GM12878 (cell line): ENCODE results near the gene F2RL3. TPM values are rescaled to one million over a fixed set of nuclear protein-coding genes. Genes with fewer than 3 reads are reported as not detected.
A peak's percentile ranks its signal among the peaks of the same experiment; 100 is the strongest.

Experiments used
- ATAC-seq: fragments of 200-7000 bp; cut with Tn5 transposase; 3 replicates; pipeline ENCODE4 v1.9.1; 2020; ENCODE audit warnings: mild to moderate bottlenecking, moderate library complexity
- BruUV-seq: library from RNA; stranded (reverse); fragments of 400-500 nt; replicated peaks from 2 replicates; lab custom pipeline; 2021; lab: Mats Ljungman, UMichigan
- CTCF ChIA-PET: fragments of 300-600 bp; sonication (Branson Sonifier 250); formaldehyde crosslinking; extraction: SDS; loops from one replicate; lab custom pipeline; 2021; ENCODE audit warnings: inconsistent platforms; lab: Yijun Ruan, JAX
- POLR2A ChIA-PET: fragments of 350-600 bp; formaldehyde crosslinking; extraction: SDS; loops from one replicate; lab custom pipeline; 2021; ENCODE audit warnings: inconsistent platforms; lab: Charles Lee
- RAD21 ChIA-PET: fragments of 300-600 bp; sonication (Branson Sonifier 250); formaldehyde crosslinking; loops from one replicate; lab custom pipeline; 2023; ENCODE audit warnings: antibody characterized with exemption; ENCODE audit not compliant: unreplicated experiment; lab: Charles Lee
- SMC1A ChIA-PET: fragments of 300-600 bp; sonication (Branson Sonifier 250); formaldehyde crosslinking; loops from one replicate; lab custom pipeline; 2023; ENCODE audit not compliant: unreplicated experiment, uncharacterized antibody; lab: Charles Lee
- DNase-seq: peaks from one replicate; pipeline ENCODE4 v3.0.0-alpha.2; 2011; ENCODE audit warnings: low read depth, low spot score
- FAIRE-seq: peaks from 3 replicates; lab custom pipeline; 2011; peaks lifted over from hg19 to GRCh38; lab: Jason Lieb, UNC
- H2AFZ ChIP-seq: 2 replicates; pipeline ENCODE4 v1.6.0; 2011; ENCODE audit warnings: low read depth, low read length, control low read depth; ENCODE audit not compliant: control insufficient read depth
- H3K27ac ChIP-seq: 2 replicates; pipeline ENCODE4 v1.5.1; 2011; ENCODE audit warnings: control low read depth; ENCODE audit not compliant: control insufficient read depth, insufficient read depth
- H3K27me3 ChIP-seq, 2 experiments: replicated peaks in 1 of 2; 2 replicates each; pipeline versions ENCODE4 v1.6.0 to v1.6.1; 2011; ENCODE audit warnings: low read length in 1 of 2; ENCODE audit not compliant: control insufficient read depth in 2 of 2, insufficient read depth in 2 of 2
- H3K36me3 ChIP-seq, 2 experiments: 2 replicates each; pipeline ENCODE4 v1.5.1; 2011; ENCODE audit warnings: low read length in 1 of 2; ENCODE audit not compliant: control insufficient read depth in 2 of 2, insufficient read depth in 2 of 2
- H3K4me1 ChIP-seq: 2 replicates; pipeline ENCODE4 v1.6.1; 2011; ENCODE audit warnings: mild to moderate bottlenecking, low read length, moderate library complexity, mixed read lengths; ENCODE audit not compliant: control insufficient read depth, insufficient read depth
- H3K4me2 ChIP-seq: 2 replicates; pipeline ENCODE4 v1.6.0; 2011; ENCODE audit warnings: control low read depth; ENCODE audit not compliant: control insufficient read depth, insufficient read depth
- H3K4me3 ChIP-seq: fragments of 200-600 bp; sonication (generic); 2 replicates; pipeline ENCODE4 v1.5.1; 2016
- H3K79me2 ChIP-seq: 2 replicates; pipeline ENCODE4 v1.6.0; 2011; ENCODE audit warnings: low read length; ENCODE audit not compliant: control insufficient read depth, insufficient read depth
- H3K9ac ChIP-seq: 2 replicates; pipeline ENCODE4 v1.8.0; 2011; ENCODE audit warnings: low read length, control low read depth, mixed read lengths; ENCODE audit not compliant: control insufficient read depth, insufficient read depth
- H3K9me3 ChIP-seq: replicated peaks from 3 replicates; pipeline ENCODE4 v1.5.1; 2011; ENCODE audit warnings: mild to moderate bottlenecking, low read length; ENCODE audit not compliant: control insufficient read depth, insufficient read depth
- H4K20me1 ChIP-seq: 2 replicates; pipeline ENCODE4 v1.6.0; 2011; ENCODE audit not compliant: control insufficient read depth, insufficient read depth
- ESRRA ChIP-seq: IDR thresholded peaks from 2 replicates; pipeline ENCODE4 v1.6.1; 2012; ENCODE audit warnings: mild to moderate bottlenecking, low read length, improper control_type of control experiment
- GATAD2B ChIP-seq: fragments of 450-650 bp; conservative IDR thresholded peaks from 2 replicates; pipeline ENCODE4 v1.6.1; 2017; ENCODE audit warnings: low read depth, mild to moderate bottlenecking, moderate library complexity
- MXI1 ChIP-seq: fragments of 150-350 bp; IDR thresholded peaks from 2 replicates; pipeline ENCODE4 v1.6.1; 2011; ENCODE audit warnings: low read depth, mild to moderate bottlenecking, inconsistent platforms, low read length, improper control_type of control experiment
- RAD21 ChIP-seq: IDR thresholded peaks from 2 replicates; pipeline ENCODE4 v1.6.1; 2011; ENCODE audit warnings: mild to moderate bottlenecking, low read depth, low read length, moderate library complexity; ENCODE audit not compliant: insufficient read depth
- RAD51 ChIP-seq: fragments of 450-650 bp; IDR thresholded peaks from 2 replicates; pipeline ENCODE4 v1.6.1; 2016; ENCODE audit warnings: moderate library complexity, mild to moderate bottlenecking, inconsistent platforms
- ZBED1 ChIP-seq: IDR thresholded peaks from 2 replicates; pipeline ENCODE4 v1.6.1; 2016; ENCODE audit warnings: borderline replicate concordance
- WGBS: methylation state at CpG from one replicate; pipeline ENCODE4 v1.1.6; 2016; ENCODE audit warnings: low lambda C conversion rate; ENCODE audit not compliant: insufficient replicate concordance, insufficient coverage; ENCODE audit errors: missing lambda C conversion rate; 5-methylcytosine and 5-hydroxymethylcytosine counted together
- in situ Hi-C: fragments of 300-500 bp; cut with MboI; formaldehyde crosslinking; loops from 9 replicates; pipeline ENCODE4 v1.14.3; 2018; ENCODE audit warnings: mixed read lengths
- intact Hi-C: fragments of 100-400 bp; cut with micrococcal nuclease; formaldehyde crosslinking; loops from one replicate; pipeline ENCODE4 v1.14.2; 2022; ENCODE audit not compliant: unreplicated experiment
- polyA plus RNA-seq, 11 experiments: library from polyadenylated mRNA; depleted of rRNA in 4 of 11; unstranded in 6 of 11; stranded (reverse) in 5 of 11; fragments of >200 nt; fragmentation: Nextera tagmentation in 4 of 11; fragmentation: Illumina TruSeq in 1 of 11; extraction: Ambion mirVana in 4 of 11; extraction: Trizol in 1 of 11; gene quantifications; 1 replicate in 1 of 11; 2 replicates in 10 of 11; pipeline versions ENCODE4 v1.2.1 to v1.2.3, GENCODE V29; 2011 to 2016; ENCODE audit warnings: inconsistent platforms in 2 of 11, missing spikeins in 2 of 11, low read depth in 1 of 11
- total RNA-seq, 4 experiments: library from RNA; depleted of rRNA in 3 of 4; stranded (reverse); fragments of >200 nt in 3 of 4; fragmentation: Illumina TruSeq in 1 of 4; extraction: Trizol in 1 of 4; gene quantifications; 2 replicates each; pipeline versions ENCODE4 v1.2.1 to v1.2.3, GENCODE V29; 2013 to 2021
- TF ChIP-seq, protein P1 (sequence below): fragments of 450-650 bp; conservative IDR thresholded peaks from 2 replicates; pipeline ENCODE4 v1.6.1; 2017; ENCODE audit warnings: mild to moderate bottlenecking, moderate library complexity
- TF ChIP-seq, protein P2 (sequence below): fragments of 150-350 bp; IDR thresholded peaks from 2 replicates; pipeline ENCODE4 v1.6.1; 2016; ENCODE audit warnings: low read depth, low read length
- TF ChIP-seq, protein P3 (sequence below): fragments of 450-650 bp; formaldehyde crosslinking; IDR thresholded peaks from 2 replicates; pipeline ENCODE4 v1.4.0; 2022; ENCODE audit warnings: mild to moderate bottlenecking, moderate library complexity

Gene F2RL3
- total and polyA plus RNA-seq, 10 of the 15 experiments (the other 5 are each of a cell fraction or from before 2014, with no cell fraction given): 0.01 to 1.2 (median 0.29) TPM

DNA sequence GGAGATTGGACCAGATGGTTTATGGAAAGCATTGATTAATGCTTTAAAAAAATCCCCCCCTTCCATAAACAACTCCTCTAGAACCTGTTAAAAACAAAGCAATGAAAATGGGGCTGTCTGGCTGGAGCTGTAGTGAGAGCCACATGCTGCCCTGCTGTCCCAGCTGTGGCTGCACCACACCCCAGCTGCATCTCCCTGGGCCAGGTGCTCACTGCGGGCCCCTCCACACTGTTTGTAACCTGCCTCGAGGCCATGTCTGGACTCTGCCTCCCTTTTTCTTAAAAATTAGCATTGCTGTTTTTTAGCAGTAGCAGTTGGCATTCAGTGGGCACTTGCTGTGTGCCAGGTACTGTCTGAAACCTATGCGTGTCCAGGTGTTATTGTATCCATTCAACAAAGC is 15.2 kb upstream of the F2RL3 start:
- ChIA-PET SMC1A (no interaction called here), CTCF (no interaction called here), POLR2A (no interaction called here), RAD21 (no interaction called here)
- no peak overlapping the region for H3K4me3 ChIP-seq
- no peaks in the 10 kb centered on the region for H4K20me1 ChIP-seq
- no peak overlapping the region for H2AFZ ChIP-seq
- DNase-seq: no peak
- TF ChIP-seq ZBED1 (no peak), RAD51 (no peak), ESRRA (no peak), RAD21 (no peak), MXI1 (no peak), GATAD2B (no peak)
- TF ChIP-seq, protein P1, sequence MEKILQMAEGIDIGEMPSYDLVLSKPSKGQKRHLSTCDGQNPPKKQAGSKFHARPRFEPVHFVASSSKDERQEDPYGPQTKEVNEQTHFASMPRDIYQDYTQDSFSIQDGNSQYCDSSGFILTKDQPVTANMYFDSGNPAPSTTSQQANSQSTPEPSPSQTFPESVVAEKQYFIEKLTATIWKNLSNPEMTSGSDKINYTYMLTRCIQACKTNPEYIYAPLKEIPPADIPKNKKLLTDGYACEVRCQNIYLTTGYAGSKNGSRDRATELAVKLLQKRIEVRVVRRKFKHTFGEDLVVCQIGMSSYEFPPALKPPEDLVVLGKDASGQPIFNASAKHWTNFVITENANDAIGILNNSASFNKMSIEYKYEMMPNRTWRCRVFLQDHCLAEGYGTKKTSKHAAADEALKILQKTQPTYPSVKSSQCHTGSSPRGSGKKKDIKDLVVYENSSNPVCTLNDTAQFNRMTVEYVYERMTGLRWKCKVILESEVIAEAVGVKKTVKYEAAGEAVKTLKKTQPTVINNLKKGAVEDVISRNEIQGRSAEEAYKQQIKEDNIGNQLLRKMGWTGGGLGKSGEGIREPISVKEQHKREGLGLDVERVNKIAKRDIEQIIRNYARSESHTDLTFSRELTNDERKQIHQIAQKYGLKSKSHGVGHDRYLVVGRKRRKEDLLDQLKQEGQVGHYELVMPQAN: no peak
- TF ChIP-seq, protein P2, sequence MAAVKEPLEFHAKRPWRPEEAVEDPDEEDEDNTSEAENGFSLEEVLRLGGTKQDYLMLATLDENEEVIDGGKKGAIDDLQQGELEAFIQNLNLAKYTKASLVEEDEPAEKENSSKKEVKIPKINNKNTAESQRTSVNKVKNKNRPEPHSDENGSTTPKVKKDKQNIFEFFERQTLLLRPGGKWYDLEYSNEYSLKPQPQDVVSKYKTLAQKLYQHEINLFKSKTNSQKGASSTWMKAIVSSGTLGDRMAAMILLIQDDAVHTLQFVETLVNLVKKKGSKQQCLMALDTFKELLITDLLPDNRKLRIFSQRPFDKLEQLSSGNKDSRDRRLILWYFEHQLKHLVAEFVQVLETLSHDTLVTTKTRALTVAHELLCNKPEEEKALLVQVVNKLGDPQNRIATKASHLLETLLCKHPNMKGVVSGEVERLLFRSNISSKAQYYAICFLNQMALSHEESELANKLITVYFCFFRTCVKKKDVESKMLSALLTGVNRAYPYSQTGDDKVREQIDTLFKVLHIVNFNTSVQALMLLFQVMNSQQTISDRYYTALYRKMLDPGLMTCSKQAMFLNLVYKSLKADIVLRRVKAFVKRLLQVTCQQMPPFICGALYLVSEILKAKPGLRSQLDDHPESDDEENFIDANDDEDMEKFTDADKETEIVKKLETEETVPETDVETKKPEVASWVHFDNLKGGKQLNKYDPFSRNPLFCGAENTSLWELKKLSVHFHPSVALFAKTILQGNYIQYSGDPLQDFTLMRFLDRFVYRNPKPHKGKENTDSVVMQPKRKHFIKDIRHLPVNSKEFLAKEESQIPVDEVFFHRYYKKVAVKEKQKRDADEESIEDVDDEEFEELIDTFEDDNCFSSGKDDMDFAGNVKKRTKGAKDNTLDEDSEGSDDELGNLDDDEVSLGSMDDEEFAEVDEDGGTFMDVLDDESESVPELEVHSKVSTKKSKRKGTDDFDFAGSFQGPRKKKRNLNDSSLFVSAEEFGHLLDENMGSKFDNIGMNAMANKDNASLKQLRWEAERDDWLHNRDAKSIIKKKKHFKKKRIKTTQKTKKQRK: no peak
- TF ChIP-seq, protein P3, sequence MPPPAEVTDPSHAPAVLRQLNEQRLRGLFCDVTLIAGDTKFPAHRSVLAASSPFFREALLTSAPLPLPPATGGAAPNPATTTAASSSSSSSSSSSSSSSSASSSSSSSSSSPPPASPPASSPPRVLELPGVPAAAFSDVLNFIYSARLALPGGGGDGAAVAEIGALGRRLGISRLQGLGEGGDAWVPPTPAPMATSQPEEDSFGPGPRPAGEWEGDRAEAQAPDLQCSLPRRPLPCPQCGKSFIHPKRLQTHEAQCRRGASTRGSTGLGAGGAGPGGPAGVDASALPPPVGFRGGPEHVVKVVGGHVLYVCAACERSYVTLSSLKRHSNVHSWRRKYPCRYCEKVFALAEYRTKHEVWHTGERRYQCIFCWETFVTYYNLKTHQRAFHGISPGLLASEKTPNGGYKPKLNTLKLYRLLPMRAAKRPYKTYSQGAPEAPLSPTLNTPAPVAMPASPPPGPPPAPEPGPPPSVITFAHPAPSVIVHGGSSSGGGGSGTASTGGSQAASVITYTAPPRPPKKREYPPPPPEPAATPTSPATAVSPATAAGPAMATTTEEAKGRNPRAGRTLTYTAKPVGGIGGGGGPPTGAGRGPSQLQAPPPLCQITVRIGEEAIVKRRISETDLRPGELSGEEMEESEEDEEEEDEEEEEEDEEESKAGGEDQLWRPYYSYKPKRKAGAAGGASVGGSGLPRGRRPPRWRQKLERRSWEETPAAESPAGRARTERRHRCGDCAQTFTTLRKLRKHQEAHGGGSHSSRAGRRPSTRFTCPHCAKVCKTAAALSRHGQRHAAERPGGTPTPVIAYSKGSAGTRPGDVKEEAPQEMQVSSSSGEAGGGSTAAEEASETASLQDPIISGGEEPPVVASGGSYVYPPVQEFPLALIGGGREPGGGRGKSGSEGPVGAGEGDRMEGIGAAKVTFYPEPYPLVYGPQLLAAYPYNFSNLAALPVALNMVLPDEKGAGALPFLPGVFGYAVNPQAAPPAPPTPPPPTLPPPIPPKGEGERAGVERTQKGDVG (CRISPR knock-in tag): no peak
- H3K9ac ChIP-seq: no peak overlapping the region
- TSS peak; percentile 11 for BruUV-seq
- peaks cover 6% of the 10 kb centered on the region for H3K4me1 ChIP-seq
- 98% methylated on average over 3 of the region's 3 CpGs for WGBS
- no peak overlapping the region for H3K27ac ChIP-seq
- peaks cover 8% of the 10 kb centered on the region; the same call in 2 of the 3 replicates for H3K9me3 ChIP-seq
- H3K79me2 ChIP-seq: no peaks in the 10 kb centered on the region
- no peaks in the 10 kb centered on the region for H3K27me3 ChIP-seq
- ATAC-seq: no peak
- intact Hi-C loops: no loop called here
- no peak overlapping the region for H3K4me2 ChIP-seq
- in situ Hi-C loops: no loop called here
- no peak for FAIRE-seq
- peaks cover 6 to 39% of the 10 kb centered on the region in 2 experiments for H3K36me3 ChIP-seq
